Rectal smooth muscle tissue (tissue), 1 donor: ENCODE results near the gene EIF1.
"Not testable (repeated sequence)": the region's sequence is repeated elsewhere in the genome, so short reads cannot be mapped to it uniquely, and the experiment has no call there.

Source experiments
- H3K27ac ChIP-seq: one replicate; pipeline ENCODE4 v1.7.0; 2013; ENCODE audit warnings: low read depth, low read length, inconsistent platforms
- H3K27me3 ChIP-seq: one replicate; pipeline ENCODE4 v1.7.0; 2013; ENCODE audit warnings: low read length; ENCODE audit not compliant: control insufficient read depth, insufficient read depth
- H3K36me3 ChIP-seq: one replicate; pipeline ENCODE4 v1.7.0; 2013; ENCODE audit warnings: low read length; ENCODE audit not compliant: control insufficient read depth, insufficient read depth
- H3K4me1 ChIP-seq: one replicate; pipeline ENCODE4 v1.7.0; 2013; ENCODE audit warnings: low read length; ENCODE audit not compliant: control insufficient read depth, insufficient read depth
- H3K4me3 ChIP-seq: one replicate; pipeline ENCODE4 v1.7.0; 2013; ENCODE audit warnings: low read length
- H3K9ac ChIP-seq: one replicate; pipeline ENCODE4 v1.7.0; 2013; ENCODE audit warnings: low read length

EIF1 gene

DNA sequence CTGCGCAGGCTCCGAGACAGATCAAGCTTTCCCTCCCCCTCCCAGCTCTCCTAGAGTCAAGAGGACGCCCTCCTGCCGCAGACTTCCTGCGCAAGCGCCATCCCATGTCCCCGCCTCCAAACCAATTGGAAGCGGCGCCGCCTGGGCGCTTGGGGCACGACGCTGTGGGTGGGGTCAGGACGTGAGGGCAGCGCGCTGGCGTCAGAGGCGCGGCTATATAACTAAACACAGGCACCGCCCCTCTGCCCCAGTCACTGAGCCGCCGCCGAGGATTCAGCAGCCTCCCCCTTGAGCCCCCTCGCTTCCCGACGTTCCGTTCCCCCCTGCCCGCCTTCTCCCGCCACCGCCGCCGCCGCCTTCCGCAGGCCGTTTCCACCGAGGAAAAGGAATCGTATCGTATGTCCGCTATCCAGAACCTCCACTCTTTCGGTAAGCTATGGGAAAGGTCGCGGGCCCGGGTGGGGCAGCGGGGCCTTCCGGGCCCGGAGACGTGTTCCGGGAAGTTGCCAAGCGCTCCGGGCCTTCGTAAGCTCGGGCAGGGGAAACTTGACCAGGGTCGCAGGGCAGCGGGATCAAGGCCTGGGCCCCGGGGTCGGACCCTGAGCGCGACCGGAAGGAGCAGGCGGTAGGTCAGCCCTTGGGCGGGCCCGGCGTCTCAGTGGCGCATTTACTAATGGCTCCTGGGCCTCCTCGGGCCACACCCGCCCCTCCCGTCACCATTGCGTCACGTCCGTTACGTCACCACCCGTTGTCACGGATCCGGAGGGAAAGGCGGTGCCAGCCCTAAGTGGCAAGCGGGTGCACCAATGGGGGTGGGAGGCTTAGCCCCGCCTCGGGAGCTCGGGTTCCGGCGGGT lies at the start of gene EIF1:
EIF1 (plus strand) TSS at position 245 of the 856 bp plus-strand sequence; CDS start at position 399, 154 bp downstream.
- peak within 1 kb of the TSS; percentile 76 for H3K4me3 ChIP-seq
- peak within 1 kb of the TSS; percentile 89 for H3K9ac ChIP-seq
- no peaks in the 10 kb centered on the region for H3K27me3 ChIP-seq
- H3K4me1 ChIP-seq, result peaks cover 17% of the 10 kb centered on the region
- peaks cover 39% of the 10 kb centered on the region for H3K36me3 ChIP-seq
- peak within 1 kb of the TSS; percentile 99 for H3K27ac ChIP-seq

DNA sequence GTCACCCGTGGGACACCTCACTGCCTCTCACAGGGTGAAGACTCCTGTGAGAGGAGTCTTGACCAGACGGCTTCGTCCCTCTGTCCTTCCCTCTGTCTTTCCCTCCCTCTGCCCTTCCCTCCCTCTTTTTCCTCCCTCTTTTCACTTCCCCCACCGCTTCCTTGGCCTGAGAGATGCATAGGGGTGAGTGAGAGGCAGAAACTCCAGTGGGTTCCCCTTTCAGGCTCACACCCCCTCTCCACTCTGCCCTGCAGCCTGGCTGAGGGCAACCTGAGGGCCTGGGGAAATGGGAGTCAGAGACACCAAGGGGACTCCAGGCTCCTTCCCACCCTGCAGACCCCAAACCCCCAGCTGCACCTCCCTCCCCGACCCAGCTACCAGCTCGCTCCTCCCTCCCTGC lies 49.7 kb upstream of the EIF1 start:
- H3K4me3 ChIP-seq, result no peak overlapping the region
- H3K27ac ChIP-seq, result no peak overlapping the region
- no peaks in the 10 kb centered on the region for H3K36me3 ChIP-seq
- no peaks in the 10 kb centered on the region for H3K4me1 ChIP-seq
- H3K9ac ChIP-seq, result no peak overlapping the region
- no peaks in the 10 kb centered on the region for H3K27me3 ChIP-seq

DNA sequence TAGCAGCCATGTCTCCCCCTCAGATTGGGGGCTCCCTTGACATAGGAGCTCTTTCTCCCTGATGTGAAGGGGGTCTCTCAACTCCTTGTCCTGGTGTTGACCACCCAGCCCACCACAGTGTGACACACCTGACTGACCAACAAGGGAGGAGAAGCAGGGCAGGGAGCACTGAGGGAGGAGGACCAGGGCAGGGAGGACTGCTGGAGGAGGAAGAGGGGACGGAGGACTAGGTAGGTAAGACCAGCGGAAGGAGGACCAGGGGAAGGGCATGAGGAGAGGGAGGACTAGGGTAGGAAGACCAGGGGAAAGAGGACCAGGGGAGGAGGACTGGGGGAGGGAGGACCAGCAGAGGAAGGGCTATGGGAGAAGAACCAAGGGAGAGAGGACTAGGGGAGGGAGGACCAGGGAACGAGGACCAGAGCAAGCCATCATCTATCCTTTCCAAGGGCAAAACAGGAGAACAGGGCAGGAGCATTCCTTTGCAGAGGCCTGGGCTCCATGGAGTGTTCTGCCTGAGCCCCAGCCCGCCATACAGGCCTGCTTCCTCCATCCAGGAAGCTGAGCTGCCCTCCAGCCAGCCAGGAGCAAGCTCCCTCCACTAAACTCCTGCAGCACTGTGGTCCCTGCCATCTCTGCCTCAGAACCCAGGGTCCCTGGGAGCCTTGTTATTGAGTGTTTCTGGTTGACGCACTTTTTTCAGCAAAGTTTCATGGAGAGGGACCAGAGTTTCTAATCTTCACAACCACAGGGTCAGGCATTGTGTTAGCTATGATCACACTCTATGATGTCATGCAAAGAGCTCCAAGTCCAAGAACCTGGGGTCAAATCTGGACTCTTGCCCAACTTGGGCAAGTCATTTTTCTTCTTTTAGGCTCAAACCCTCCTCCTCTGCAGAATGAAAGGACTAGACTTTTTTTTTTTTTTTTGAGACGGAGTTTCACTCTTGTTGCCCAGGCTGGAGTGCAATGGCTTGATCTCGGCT lies 48.9 kb upstream of the EIF1 start:
- Histone ChIP-seq H3K4me3 (no peak overlapping the region), H3K9ac (no peak overlapping the region), H3K27me3 (no peaks in the 10 kb centered on the region), H3K27ac (no peak overlapping the region), H3K36me3 (no peaks in the 10 kb centered on the region), H3K4me1 (no peaks in the 10 kb centered on the region)

DNA sequence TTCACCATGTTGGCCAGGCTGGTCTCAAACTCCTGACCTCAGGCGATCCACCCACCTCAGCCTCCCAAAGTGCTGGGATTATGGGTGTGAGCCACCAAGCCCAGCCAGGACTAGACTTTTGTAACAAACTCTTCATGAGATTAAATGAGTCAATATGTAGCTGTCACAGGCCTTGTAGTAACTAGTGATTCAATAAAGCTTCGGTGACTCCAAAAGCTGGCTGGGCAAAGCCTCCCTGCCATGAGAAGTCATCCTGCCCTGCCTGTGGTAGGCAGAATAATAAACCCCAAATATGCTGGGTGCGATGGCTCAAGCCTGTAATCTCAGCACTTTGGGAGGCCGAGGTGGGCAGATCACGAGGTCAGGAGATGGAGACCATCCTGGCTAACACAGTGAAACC lies 48.1 kb upstream of the EIF1 start:
- not testable (repeated sequence) for H3K27ac ChIP-seq, H3K27me3 ChIP-seq, H3K9ac ChIP-seq, H3K36me3 ChIP-seq, H3K4me1 ChIP-seq, H3K4me3 ChIP-seq

DNA sequence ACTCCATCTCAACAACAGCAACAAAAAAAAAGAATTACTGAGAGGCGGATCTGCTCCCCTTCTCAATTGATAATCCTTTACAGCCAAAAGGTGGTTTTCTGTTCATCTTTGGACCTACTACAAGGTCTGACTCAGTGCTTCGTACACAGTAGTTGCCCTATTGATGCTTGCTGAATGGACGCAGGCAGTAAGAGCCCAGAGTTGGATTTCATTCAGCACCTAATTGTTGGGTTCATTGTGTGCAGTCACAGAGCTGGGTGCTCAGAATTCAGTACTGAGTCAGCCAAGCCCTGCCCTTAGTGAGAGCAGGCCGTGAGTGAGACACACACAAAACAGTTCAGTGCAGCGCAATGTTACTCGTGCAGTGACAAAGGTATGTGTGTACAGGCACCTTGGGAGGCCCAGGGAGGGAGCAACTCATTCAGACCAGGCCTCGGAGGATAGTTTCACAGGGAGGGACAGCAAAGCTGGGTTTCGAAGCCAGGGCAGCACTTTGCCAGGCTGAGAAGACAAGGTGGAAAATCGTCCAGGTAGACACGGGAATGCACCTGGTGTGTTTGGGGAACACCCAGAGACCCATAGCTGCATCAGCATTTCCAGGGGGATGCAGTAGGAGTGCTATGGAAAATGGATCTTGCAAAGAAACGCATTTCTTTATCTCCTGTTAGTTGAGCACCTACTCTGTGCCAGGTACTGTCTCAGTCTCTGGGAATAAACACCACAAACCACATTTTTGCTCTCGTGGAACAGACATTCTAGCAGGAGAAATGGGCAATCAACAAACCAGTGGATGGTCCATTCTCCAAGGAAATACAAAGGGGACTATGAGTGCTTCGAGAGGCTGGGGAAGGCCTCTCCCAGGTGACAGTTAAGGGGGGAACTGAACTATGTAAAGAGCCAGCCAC lies 46.2 kb upstream of the EIF1 start:
- Histone ChIP-seq H3K27ac (no peak overlapping the region), H3K9ac (no peak overlapping the region), H3K27me3 (no peaks in the 10 kb centered on the region), H3K36me3 (no peaks in the 10 kb centered on the region), H3K4me1 (no peaks in the 10 kb centered on the region), H3K4me3 (no peak overlapping the region)

DNA sequence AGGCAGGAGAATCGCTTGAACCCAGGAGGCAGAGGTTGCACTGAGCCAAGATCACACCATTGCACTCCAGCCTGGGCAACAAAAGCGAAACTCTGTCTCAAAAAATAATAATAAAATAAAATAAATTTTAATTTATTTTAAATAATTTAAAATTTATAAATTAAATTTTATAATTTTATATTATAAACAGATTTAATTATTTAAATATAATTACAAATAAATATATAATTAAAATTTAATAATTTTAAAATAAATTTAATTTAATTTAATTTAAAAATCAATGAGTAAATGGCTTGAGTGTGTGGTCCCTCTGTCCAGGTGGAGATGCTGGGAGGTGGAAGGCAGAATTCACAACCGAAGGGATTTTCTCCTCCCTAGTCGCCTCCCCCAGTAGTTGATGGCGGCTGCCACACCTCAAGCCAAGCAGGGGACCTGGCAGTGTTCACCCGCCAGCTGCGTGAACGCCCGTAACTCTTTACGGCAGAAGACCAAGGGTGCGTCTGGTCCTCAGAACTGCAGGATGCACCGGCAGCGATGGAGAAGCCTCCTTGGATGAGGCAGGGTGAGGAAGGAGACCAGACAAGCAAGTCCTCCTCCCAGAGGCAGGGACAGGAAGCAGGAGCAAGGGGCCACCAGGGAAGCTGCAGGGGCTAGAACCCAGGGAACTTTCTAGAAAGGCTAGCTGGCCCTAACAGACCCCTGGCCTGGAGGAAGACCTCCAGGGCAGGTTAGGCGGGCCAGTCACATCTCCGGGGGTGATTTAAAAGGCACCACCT lies 41.5 kb upstream of the EIF1 start:
- Histone ChIP-seq H3K27me3 (no peaks in the 10 kb centered on the region), H3K36me3 (no peaks in the 10 kb centered on the region), H3K4me3 (peak overlapping the region; percentile 4), H3K27ac (no peak overlapping the region), H3K9ac (no peak overlapping the region), H3K4me1 (peaks cover 6% of the 10 kb centered on the region)

DNA sequence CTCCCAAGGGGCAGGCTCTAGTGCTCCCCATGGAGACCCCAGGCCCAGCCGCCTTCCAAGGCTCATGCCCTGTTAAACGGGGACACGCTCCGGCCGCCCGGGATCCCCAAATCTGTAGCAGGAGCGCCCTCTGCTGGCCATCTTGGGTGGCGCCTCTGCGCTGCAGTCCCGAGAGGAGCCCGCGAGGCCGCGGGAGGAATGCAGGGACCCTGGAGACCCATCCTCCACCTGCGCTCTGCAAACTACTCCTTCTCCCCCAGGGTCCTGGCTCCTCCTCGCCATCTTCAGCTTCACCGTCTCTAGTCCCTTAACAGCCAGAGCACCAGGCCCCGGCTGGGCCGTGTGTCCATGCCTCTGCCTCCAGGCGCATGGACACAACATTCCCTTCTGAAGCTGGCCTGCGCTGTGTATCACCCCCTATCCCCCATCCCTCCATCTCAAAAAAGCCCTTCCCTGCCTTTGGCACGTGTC lies 40.7 kb upstream of the EIF1 start:
- H3K36me3 ChIP-seq, result no peaks in the 10 kb centered on the region
- H3K27me3 ChIP-seq, result no peaks in the 10 kb centered on the region
- no peak overlapping the region for H3K9ac ChIP-seq
- no peak overlapping the region for H3K27ac ChIP-seq
- H3K4me1 ChIP-seq, result peaks cover 6% of the 10 kb centered on the region
- peak overlapping the region; percentile 62 for H3K4me3 ChIP-seq

DNA sequence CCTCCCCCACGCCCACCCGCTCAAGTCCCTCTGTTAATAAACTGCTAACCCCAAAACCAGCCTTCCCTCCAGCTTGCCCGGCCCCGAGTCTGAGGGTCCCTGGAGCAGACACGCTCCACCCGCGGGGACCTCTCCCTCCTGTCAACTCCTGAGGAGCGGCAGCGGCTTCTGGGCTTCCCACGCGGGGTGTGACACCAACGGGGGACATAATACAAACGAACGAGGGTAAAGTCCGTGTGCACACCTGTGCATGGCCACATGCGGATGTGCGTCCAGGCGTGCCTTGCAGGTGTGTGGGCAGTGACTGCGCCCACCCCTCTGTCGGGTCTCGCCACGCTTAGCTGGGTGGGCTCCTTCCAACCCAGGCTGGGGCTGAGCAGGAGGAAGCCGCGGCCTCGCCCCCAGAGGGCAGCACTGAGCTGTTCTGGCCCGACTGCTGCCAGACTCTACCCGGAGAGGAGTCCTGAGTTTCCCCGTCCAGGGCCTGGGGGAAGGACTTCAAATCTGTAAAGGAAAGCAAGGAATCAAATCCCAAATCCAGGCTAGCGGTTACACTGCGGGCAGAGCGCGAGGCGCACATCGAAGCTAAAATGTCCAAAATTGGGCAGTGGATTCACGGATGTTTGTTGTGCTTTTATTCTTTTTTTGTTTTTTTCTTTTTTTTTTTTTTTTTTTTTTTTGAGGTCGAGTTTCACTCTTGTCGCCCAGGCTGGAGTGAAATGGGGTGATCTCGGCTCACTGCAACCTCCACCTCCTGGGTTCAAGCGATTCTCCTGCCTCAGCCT lies 40.1 kb upstream of the EIF1 start:
- Histone ChIP-seq H3K27ac (no peak overlapping the region), H3K4me1 (peaks cover 6% of the 10 kb centered on the region), H3K36me3 (no peaks in the 10 kb centered on the region), H3K4me3 (peak overlapping the region; percentile 62), H3K9ac (peak overlapping the region; percentile 68), H3K27me3 (no peaks in the 10 kb centered on the region)

DNA sequence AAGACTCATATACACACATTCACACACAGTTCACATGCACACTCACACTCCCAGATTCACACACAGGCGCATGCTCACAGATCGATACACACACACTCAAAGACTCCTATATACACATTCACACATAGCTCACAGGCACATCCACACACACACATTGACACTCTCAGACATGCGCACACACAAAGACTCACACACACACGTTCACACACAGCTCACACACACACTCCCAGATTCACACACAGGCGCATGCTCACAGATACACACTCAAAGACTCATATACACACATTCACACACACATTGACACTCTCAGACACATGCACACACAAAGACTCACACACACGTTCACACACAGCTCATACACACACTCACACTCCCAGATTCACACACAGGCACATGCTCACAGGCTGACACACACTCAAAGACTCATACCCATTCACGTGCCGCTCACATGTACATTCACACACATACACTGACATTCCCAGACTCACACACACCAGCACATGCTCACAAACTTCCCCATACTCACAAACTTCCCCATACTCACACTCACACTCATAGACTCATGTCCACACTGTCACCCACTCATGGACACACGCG lies 38.7 kb upstream of the EIF1 start:
- Histone ChIP-seq H3K27ac (no peak overlapping the region), H3K4me1 (peaks cover 6% of the 10 kb centered on the region), H3K9ac (no peak overlapping the region)

DNA sequence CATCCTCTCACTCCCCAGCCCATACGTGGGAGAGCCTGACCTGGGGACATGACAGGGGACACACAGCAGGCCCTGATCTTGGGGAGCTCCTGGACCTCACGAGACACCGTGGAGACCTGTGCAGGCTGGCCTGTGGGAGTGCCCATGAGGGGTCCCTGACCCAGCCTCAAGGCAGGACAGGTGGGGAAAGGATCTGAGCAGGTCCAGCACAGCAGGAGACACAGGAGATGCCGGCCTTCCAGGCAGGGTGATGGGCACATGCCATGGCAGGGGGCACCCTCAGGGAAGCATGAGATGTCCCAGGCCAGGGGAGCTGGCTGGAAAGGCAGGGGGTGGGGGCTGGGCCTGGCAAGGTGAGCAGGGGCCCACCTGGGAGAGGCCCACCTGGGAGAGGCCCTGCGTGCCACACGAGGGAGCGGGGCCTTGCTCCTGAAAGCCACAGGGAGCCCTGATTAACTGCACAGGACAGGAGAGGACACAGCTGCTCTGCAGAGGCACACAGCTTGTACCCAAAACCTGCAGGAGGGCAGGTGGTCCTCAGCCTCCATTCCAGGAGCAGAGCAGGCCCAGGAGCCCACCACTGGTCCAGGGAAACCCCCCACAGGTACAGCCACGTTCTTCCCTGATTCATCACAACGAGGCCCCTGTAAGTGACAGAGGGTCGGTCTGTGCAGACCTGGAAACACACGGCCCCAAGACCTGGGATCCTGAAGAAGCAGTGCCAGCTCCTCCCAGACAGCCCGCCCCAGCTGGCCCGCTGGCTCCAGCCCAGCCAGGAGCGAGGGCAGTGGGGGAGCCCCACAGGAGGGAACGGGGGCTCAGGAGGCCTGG lies 37.7 kb upstream of the EIF1 start:
- Histone ChIP-seq H3K9ac (peak overlapping the region; percentile 38), H3K27me3 (no peaks in the 10 kb centered on the region), H3K36me3 (no peaks in the 10 kb centered on the region), H3K27ac (peak overlapping the region; percentile 39), H3K4me1 (peaks cover 6% of the 10 kb centered on the region), H3K4me3 (no peak overlapping the region)

More for the DNA sequence above, 38.7 kb upstream of the EIF1 start:
- Histone ChIP-seq H3K4me3 (no peak overlapping the region), H3K27me3 (no peaks in the 10 kb centered on the region), H3K36me3 (no peaks in the 10 kb centered on the region)
